ENCODE results near the gene TMEM163. TPM values are rescaled to one million over a fixed set of nuclear protein-coding genes. Genes with fewer than 3 reads are reported as not detected.
"Not testable (repeated sequence)": the region's sequence is repeated elsewhere in the genome, so short reads cannot be mapped to it uniquely, and the experiment has no call there.

Gene TMEM163
- total RNA-seq, 1 donor from 2014 or later, result 0.34 TPM

DNA sequence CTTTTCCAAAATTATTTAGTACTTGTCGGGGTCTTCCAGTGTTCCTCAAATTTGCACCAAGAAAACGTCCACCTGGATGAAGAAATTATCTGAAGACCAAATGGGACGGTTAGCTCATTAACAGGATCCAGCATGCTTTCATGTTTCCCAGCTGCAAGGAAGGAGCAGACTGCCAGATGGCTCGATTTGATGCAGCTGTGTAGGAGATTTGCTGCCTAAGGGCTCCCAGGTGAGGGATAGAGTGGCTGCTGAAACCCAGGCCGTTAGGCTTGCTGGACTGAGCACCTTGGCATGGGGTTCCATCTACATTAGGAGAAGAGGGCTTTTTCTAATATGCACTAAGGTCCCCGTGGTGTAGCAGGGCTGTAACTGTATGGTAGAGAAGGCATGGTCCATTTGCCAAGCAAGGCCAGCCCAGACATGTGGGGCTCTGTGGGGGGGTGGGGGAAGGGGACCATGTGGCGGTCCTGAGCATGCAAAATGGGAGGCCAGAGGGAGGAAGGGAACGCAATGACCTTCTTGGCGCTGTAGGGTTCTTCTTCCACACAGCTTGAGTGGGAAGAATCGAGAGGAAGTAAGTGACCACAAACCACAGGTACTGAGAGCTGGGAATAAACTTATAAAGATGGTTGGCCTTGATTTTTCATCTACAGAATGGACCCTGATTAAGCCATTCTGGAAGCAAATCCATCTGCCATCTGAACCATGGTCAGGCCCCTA, 144.0 kb downstream of the TMEM163 start:
- DNase-seq, result no peak

DNA sequence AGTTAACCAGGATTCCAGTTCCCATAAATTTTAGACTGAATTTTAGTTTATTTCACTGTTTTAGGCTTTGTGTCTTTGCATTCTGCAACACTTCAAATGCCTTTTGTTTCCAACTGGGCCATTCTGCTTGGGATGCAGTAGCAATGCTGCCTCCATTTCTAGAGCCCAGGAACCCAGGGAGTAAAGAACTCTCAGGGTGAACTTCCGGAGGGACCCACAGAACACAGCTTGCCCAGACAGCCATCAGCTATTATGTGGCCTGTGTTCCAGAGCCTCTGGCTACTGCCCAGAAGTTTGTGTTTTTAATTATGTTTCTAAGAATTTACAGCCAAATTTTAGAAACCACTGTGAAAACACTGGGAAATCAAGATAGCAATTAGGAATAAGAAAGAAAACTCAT, 145.1 kb downstream of the TMEM163 start:
- no peak for DNase-seq

DNA sequence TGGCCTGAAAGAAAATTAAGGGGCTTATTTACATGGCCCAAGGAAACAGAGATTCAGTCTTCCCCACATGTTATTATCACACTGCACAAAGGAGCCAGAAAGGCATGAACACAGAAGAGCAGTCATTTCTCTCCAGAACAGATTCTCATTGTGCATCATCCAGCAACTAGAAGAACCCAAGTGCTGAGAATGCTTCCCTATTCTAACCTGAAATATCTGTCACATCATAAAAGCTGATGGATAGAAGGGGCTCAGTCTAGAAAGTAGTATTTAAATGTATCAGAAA, 145.8 kb downstream of the TMEM163 start:
- DNase-seq, result no peak

DNA sequence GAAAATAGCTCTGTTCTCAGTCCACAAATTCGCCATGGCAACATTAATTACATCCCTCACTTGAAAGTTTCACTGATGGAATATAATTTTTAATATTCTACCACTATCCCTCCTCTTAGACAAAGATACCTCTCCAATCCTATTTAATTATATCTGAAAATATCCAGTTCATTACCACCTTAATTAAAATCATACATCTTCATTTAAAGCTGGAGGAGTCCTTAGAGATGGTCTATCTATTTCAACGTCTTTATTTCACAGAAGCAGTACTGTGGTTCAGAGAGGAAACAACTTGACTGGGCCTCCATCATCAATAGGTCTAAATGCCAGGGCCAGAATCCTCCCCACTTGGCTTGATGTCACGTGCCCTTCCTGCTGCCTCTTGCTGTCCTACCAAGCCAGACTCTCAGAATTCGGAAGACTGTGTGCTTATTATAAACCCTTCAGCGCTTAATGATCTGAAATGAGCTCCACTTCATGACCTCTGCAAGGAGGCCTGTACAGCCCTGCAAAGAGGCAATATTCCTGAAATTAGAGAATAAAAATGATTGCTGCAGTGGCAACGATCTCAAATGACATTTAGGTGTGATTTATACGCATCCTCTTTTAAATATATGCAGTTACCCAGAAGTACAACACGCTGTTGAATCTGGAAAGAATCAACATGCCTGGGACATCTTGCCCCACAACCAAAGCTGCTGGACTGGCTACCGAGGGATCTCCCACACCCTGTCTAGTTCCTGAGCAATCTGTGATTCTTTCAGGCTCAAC, 146.3 kb downstream of the TMEM163 start:
- DNase-seq, result no peak

DNA sequence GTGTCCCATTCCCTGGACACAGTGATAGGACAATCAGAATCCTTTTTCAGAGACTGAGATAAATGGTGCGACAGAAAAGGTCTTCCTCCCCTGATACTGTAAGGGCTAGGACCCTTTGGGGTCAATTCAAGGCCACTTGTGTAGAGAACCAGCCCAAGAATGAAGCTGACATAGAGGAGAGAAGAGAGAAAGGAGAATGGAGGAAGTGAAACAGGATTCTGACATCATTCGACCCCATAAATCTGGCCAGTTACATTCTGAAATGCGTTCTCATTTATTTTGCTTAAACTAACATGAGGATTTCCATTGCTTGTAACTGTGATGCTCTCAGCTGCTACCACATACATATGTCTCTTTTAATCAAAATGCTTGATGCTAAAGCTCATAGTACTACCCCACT, 148.1 kb downstream of the TMEM163 start:
- DNase-seq, result no peak

DNA sequence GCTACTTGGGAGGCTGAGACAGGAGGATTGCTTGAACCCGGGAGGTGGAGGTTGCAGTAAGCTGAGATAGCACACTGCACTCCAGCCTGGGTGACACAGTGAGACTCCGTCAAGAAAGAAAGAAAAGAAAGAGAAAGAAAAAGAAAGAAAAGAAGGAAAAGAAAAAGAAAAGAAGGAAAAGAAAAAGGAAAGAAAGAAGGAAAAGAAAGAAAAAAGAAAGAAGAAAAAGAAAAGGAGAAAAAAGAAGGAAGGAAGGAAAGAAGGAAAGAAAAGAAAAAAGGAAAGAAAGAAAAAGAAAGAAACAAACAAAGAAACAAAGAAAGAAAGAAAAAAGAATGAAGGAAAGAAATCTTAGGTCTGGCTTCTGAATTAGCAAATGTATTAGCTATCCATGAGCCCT, 150.4 kb downstream of the TMEM163 start:
- DNase-seq, result no peak

DNA sequence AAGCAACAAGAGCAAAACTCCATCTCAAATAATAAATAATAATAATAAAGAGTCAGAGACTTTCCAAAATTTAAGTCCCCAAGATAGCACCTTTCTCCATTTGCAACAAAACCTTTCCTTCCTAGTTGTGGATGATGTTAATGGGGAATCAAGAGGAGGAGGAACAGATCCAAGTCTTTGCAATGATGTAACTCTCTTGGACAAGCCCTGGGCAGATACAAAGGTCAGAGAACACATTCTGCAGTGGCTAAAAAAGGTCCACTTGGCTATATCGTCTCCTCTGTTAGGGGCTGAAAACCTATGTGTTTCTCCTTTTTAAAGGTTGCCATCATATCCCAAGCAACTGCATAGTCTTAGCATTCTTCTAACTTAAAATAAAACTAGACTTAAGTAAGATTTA, 151.1 kb downstream of the TMEM163 start:
- DNase-seq, result no peak

DNA sequence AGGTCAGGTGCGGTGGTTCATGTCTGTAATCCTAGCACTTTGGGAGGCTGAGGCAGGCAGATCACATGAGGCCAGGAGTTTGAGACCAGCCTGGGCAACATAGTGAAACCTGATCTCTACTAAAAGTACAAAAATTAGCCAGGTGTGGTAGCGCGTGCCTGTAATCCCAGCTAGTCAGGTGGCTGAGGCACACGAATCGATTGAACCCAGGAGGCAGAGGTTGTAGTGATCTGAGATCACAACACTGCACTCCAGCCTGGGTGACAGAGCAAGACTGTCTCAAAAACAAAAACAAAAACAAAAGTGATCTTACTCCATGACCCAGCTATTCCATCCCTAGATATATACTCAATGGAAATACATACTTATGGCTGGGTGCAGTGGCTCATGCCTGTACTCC, 153.8 kb downstream of the TMEM163 start:
- DNase-seq, result not testable (repeated sequence)

DNA sequence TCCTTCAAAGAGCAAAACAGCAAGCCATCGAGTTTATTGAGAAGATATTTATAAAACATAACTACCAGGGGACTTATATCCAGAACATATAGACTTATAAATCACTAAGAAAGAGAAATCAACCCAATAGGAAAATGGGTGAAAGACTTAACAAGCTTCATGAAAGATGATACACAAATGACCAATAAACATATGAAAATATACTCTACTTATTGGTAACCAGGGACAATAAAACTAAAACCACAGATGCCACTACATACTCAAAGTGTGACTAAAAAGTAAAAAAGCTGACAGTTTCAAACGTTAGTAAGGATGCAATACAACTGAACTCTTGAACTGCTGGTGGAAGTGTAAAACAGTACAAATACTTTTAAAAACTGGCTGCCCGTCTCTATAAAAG, 154.3 kb downstream of the TMEM163 start:
- no peak for DNase-seq

DNA sequence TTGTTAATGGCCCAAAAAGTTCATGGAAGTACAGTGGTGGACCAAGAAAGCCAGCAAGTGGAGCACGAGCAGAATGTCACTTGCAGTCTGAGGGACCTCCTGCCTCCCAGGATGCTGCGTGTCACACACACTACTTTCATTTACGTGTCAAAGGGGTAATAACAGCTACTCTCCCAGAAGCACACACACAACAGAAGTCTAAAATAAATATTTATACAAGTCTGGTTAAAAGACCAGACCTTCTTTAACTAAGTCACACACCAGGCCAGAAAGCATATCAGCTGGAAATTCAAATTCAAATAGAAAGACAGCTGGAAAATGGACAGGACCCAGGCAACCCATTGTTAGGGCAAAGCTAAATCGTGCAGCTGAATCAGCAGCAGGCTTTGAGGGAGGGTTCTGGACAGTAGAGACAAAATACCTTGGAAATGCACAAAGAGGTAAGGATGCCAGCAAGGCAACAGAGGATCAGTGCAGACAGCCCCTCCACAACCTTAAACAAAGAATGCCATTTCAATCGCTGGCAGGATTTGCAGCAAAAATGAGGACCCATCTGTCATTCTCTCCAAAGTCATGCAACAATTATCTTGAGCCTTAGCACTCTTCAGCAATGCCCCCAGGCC, 160.5 kb downstream of the TMEM163 start:
- DNase-seq, result no peak

DNA sequence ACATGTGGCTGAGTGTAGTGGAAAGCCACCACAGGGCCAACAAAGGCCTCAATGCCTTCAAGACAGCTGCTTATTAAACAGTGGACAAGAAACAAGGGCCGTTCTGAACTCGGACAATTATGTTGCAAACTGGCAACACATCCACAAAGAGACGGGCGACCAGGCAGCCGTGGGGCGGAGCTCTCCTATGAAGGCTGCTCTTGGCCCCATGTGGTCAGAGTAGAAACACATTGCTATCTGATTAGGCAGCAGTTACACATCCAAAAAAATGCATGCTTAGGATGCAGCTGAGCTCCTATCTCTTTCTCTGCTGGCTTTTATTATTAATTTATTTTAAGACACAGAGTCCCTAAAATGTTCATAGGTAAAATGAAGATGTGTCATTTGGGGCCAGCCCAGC, 163.4 kb downstream of the TMEM163 start:
- DNase-seq, result no peak

DNA sequence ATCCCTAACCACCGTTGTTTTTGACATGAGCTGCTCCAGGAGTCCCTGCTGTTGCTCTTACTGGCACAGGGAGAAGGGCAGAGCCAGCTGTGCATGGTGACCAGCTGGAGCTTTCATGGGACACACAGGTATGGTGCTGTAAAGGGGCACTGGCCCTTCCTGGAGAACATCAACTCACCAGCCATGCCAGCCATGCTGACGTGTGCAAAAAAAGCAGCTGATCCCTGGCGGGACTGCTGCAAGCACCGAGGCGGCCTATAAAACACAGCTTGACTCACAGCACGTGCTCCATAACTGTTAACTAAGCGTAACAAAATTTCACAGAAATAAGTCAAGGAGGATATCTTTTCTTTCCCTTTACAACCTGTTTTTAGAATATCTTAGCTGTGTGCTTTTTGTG, 165.1 kb downstream of the TMEM163 start:
- no peak for DNase-seq

DNA sequence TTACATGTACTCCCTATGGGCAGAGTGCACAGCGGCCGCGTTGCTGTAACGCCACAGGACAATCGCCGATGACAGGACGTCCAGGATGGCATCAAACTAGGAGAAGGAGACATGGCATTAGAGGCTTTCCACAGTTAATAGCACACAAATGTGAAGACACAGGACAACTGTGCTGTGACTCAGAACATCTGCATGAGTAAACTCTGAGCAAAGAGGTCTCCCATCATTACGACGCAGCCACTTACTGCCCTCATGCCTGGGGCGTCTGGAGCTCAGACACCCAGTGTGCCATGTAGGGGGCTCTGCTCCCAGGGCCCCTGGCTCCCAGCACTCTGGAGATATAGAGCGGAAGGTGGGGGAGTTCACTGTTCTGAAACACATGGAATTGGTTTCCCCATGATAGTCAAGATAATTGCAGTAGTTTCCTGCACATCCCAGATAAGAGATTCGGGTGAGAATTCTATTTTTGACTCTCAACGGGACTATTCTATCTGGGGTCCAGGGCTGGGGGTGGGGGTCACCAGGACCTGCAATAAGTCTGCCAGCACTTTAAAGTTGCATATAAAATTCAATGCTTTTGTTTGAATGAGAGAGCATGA, 168.1 kb downstream of the TMEM163 start:
- no peak for DNase-seq

DNA sequence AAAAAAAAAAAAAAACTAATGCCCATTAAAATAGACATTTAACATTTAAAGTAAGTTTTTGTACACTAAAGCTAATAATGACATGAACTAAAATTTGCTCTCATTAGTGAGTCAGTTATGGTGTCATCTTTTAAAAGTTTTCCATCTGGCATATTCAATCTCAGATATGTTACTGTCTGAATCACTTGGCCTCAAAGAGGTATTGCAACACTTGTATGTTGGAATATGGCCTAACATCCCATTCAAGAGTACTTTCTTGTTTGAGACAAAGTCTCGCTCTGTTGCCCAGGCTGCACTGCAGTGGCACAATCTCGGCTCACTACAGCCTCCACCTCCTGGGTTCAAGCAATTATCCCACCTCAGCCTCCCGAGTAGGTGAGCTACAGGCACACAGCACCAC, 169.7 kb downstream of the TMEM163 start:
- DNase-seq, result no peak

DNA sequence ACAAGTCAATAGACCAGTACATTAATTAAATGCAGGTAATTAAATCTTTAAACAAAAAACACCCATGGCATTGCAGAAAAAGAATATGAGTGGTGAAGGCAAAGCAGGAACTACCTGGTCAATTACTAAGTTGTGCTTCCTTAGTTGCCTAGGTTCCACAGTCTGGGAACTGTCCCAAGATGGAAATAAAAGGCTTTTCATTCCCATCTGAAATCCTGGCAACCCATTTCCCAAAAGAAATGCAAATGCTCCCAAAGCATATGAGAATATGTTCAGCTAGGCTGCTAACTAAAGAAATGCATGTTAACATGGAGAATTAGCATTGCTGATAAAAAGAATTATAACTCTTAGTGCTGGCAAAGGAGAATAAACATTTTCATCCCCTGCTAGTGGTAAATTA, 177.8 kb downstream of the TMEM163 start:
- no peak for DNase-seq

DNA sequence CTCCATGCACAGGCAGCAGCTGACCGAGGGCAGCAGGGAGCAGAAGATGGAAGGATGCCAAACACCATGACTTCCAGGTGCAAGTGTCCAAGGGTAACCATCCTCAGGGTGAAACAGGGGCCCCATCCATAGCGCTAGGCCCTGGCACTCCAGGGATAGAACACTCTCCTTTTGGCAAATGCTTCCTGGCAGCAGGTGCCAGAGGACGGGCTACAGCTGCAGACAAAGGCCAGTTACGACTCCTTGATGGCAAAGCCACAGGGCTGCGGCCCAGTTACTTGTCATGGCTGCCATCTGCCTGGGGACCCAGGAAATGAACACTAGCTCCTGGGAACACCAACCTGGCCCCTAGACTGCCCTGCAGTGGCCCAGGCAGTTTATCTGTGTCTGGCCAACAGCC, 178.8 kb downstream of the TMEM163 start:
- DNase-seq, result no peak

DNA sequence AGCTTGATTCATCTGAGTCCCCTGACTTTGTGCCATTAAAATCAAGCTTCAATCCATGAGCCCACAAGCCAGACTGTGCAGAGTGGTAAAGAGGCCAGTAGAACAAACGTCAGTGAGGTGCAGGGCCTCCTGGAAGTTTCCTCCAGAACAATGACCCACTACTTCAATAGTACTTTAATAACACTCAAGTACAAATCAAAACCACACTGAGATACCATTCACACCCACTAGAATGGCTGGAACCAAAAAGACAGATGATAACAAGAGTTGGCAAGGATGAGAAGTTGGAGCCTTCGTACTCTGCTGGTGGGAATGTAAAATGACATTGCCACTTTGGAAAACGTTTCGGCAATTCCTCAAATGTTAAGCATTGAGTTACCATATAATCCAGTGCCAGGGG, 181.1 kb downstream of the TMEM163 start:
- DNase-seq, result no peak

DNA sequence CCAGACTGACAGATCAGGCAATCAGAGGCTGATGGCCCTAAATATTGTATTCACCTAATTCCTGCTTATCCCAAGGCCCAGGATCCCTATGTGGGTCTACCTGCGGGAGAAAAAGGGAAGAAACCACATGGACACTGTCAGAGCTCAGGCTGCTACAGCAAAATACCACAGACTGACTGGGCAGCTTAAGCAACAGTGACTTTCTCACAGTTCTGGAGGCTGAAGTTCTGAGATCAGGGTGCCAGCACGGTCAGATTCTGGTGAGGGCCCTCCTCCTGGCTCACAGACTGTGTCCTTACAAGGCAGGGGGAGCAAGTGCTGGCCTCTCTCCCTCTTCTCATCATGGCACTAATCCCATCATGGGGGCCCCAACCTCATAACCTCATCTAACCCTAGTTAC, 181.7 kb downstream of the TMEM163 start:
- DNase-seq, result no peak

DNA sequence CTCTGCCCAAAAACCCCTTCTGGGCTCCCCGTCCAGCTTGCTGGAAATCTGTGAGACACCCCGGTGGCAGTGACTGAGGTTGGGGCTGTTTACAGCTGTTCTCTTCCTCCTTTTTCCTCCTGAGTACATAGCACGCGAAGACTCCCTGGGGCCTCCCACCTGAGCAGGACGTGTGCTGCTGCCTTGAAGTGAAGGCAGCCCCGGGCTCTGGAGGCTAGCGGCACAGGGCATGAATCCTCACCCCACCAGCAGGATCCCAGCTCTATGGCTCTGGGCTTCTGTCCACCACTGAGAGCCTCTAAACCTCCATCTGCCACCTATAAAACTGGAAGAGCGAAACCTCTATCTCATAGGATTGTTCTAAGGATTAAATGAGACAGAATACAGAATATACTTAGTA, 182.5 kb downstream of the TMEM163 start:
- no peak for DNase-seq

DNA sequence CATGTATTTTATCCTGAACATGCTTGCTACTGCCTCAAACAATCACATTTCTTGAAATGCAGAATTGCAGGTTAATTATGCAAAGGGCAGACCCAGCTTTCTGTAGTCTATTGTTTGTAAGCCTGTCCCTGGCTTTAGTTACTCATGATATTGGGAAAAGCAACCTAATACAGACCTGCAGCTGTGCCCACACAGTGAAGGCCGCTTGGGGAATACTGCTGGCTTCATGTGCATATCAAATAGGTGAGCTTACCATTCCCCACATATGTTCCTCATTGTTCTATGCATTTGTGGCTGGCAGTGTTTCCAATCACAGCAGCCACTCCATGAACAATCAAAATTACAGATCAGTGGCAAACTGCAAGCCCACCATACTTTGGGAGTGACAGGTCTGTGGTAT, 186.3 kb downstream of the TMEM163 start:
- no peak for DNase-seq

DNA sequence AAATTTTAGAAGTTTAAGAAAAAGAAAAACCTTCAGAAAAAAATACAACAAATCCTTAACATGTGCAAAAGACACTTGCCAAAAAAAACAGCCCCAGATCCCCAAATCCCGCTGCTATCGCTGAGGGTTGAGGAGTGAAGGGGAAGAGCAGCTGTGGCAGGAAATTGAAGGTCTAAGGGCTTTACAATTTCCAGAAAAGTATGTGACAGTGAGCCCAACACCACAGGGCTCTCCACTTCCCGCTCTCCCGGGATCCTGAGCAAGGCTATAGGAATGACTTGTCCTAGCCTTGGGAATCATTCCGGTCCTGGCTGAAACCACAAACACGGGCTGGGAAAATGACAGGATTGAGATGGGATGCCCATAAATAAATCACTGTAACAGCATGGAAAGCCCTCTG, 191.4 kb downstream of the TMEM163 start:
- no peak for DNase-seq

DNA sequence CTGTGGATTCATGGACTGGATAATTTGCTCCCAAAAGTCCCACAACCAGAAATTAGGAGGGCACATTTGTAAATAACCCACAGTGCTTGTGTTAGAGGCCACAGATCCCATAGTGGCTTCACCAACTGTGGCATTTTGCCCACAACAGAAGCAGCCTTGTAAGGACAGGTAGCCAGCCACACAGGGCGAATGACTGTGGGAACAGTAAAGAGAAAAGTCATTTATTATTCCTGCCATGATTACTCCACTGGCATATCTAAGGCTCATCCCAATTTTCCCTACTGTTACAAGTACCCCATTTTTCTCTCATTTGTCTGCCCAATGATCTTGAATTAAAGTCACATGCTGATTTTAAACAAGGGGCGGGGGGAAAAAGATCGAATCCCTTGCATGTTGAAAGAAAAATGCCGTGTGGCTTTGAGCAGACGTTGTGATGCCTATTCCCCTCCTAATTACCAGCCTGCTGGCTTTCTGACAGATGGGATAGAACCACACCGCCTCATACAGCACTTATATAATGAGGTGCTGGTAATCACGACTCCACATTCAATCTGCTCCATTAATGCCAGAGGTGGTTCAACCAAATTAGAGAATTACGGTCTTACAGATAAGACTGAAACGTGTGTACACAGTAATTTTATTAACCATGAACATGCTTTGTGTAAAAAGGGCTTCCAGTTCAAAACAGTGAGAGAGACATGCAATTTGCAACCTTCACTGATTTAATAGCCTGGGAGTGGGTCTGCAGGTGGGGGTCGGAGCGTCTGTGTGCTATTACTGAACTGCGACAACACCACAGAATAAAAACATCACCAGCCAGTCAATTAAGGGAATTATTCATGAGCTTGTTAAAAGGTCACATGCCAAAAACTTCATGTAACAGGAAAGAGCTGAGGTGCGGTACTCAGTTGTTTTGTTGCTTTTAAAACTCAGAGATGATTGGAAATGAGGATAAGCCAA, 196.0 kb downstream of the TMEM163 start:
- DNase-seq, result no peak

DNA sequence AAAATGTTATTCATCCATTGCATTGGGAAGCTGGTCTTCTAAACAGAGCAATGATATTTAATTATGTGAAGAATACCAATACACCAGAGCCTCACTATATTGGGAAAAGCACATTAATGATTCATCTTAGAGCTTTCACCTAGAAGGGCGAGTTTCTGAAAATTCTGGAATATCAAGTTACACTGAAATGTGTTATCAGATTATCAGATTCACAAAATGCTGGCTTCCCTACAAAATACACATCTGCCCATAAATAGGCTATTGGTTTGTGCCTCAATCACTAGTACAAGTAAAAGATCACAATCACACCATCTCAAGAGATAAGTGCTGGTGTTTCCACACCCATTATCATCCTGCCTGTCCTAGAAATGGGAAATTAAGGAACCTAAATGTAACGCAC, 200.7 kb downstream of the TMEM163 start:
- DNase-seq, result no peak

All from dermis blood vessel endothelial cell (primary cell).